ENCODE data around the gene PURB.

The PURB gene

GRCh38 chr7:44827567-44827966 is 57.8 kb downstream of the PURB start:
- H2AK5ac ChIP-seq (ENCODE audit: low read length, severe bottlenecking) = no peak overlapping the region
- peaks cover 1% of the 10 kb centered on the region for H3K4me1 ChIP-seq (ENCODE audit: control insufficient read depth, insufficient read depth, low read depth, low read length)
- no peak overlapping the region for H3K4ac ChIP-seq (ENCODE audit: low read depth in 1 of 2, low read length in 2 of 2)
- no peak overlapping the region for H2BK12ac ChIP-seq (ENCODE audit: low read length in 2 of 2)
- no peak overlapping the region for H3K4me2 ChIP-seq (ENCODE audit: low read length, poor library complexity, severe bottlenecking)
- no peak overlapping the region for H3K18ac ChIP-seq (ENCODE audit: low read depth in 1 of 2, low read length in 2 of 2)
- H4K8ac ChIP-seq (ENCODE audit: low read length) = no peak overlapping the region
- no peak overlapping the region for H3K9ac ChIP-seq (ENCODE audit: low read length)
- no peak overlapping the region for H3K27ac ChIP-seq (ENCODE audit: low read length, poor library complexity, severe bottlenecking)
- no peak overlapping the region for H3K4me3 ChIP-seq (ENCODE audit: insufficient read depth in 1 of 2, low read depth in 1 of 2, low read length in 2 of 2)
- no peak overlapping the region for H3K14ac ChIP-seq (ENCODE audit: low read length in 2 of 2)
- no peak overlapping the region for H3K23ac ChIP-seq (ENCODE audit: low read length in 2 of 2)
- peaks cover 12 to 51% of the 10 kb centered on the region in 2 experiments for H3K36me3 ChIP-seq (ENCODE audit: control insufficient read depth in 1 of 2, insufficient read depth in 2 of 2, low read depth in 1 of 2, low read length in 2 of 2)
- WGBS = 92% methylated on average over 1 of the region's 3 CpGs
- H2AFZ ChIP-seq (ENCODE audit: low read depth, low read length) = no peak overlapping the region
- peaks cover 18% of the 10 kb centered on the region for H3K79me1 ChIP-seq (replicated peaks; ENCODE audit: low read length, poor library complexity, severe bottlenecking)
- DNase-seq = no peak
- H3K9me3 ChIP-seq (ENCODE audit: control insufficient read depth, low read length) = no peaks in the 10 kb centered on the region
- no peak overlapping the region for H2BK5ac ChIP-seq (ENCODE audit: low read depth, low read length, poor library complexity, severe bottlenecking)
- no peak overlapping the region for H2BK120ac ChIP-seq (ENCODE audit: low read depth, low read length)
- no peaks in the 10 kb centered on the region for H3K27me3 ChIP-seq (ENCODE audit: control insufficient read depth in 1 of 2, insufficient read depth in 1 of 2, low read length in 2 of 2)
- no peak overlapping the region for H4K91ac ChIP-seq (ENCODE audit: low read length)
- no peak overlapping the region for H2BK15ac ChIP-seq (ENCODE audit: low read depth, poor library complexity, severe bottlenecking)

Measured in mesenchymal stem cell (in vitro differentiated cells and primary cell).